ENCODE data around the gene UROD.

DNA sequence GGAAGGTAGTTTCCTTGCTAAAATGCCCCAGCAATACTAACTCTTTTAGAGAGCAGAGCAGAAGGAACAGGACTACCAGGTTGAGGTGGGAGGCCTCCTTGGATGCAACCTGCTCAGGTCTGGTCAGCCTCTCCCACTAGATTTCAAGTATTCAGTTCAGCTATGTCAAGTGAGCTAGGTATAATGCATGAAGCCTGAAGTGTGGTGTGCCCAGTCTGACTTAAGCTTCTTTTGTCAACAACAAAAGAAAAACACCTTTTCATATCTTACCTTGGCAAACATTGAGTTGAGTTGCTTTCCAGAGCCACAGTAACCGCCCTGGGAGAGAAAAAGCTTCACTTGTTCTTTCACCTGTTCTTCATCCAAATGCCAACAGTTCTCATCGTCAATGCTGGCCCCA lies 47.8 kb downstream of the UROD start:
- TF ChIP-seq, protein P1, sequence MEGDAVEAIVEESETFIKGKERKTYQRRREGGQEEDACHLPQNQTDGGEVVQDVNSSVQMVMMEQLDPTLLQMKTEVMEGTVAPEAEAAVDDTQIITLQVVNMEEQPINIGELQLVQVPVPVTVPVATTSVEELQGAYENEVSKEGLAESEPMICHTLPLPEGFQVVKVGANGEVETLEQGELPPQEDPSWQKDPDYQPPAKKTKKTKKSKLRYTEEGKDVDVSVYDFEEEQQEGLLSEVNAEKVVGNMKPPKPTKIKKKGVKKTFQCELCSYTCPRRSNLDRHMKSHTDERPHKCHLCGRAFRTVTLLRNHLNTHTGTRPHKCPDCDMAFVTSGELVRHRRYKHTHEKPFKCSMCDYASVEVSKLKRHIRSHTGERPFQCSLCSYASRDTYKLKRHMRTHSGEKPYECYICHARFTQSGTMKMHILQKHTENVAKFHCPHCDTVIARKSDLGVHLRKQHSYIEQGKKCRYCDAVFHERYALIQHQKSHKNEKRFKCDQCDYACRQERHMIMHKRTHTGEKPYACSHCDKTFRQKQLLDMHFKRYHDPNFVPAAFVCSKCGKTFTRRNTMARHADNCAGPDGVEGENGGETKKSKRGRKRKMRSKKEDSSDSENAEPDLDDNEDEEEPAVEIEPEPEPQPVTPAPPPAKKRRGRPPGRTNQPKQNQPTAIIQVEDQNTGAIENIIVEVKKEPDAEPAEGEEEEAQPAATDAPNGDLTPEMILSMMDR (IDR thresholded peaks at IDR 0.05; ENCODE audit: low read depth, low read length): no peak
- TF ChIP-seq MAX (IDR thresholded peaks at IDR 0.05; ENCODE audit: low read depth, low read length): no peak
